IMR-90 (cell line): Measurements from ENCODE around the gene TMPRSS13.

Experiments
- CEBPB ChIP-seq: IDR thresholded peaks from 2 replicates; pipeline ENCODE4 v1.6.1; 2012; ENCODE audit warnings: low read depth, low read length, improper control_type of control experiment
- CHD1 ChIP-seq: IDR thresholded peaks from 2 replicates; pipeline ENCODE4 v1.6.1; 2012; ENCODE audit warnings: low read depth, low read length, improper control_type of control experiment
- CTCF ChIP-seq: conservative IDR thresholded peaks from 2 replicates; pipeline ENCODE4 v1.5.1; 2012; ENCODE audit warnings: mild to moderate bottlenecking, low read depth, low read length, improper control_type of control experiment
- ELK1 ChIP-seq: fragments of 150-350 bp; IDR thresholded peaks from 2 replicates; pipeline ENCODE4 v1.6.1; 2016; ENCODE audit warnings: low read depth, mild to moderate bottlenecking, low read length, moderate library complexity, borderline replicate concordance
- FOS ChIP-seq: fragments of 150-350 bp; IDR thresholded peaks from 2 replicates; pipeline ENCODE4 v1.6.1; 2016; ENCODE audit warnings: low read depth, low read length
- MAZ ChIP-seq: IDR thresholded peaks from 2 replicates; pipeline ENCODE4 v1.6.1; 2012; ENCODE audit warnings: low read depth, mild to moderate bottlenecking, low read length, improper control_type of control experiment, moderate library complexity, borderline replicate concordance
- MXI1 ChIP-seq: IDR thresholded peaks from 2 replicates; pipeline ENCODE4 v1.6.1; 2012; ENCODE audit warnings: low read depth, mild to moderate bottlenecking, low read length, moderate library complexity, borderline replicate concordance
- POLR2A ChIP-seq: IDR thresholded peaks from 2 replicates; pipeline ENCODE4 v1.6.1; 2012; ENCODE audit warnings: mild to moderate bottlenecking, low read depth, low read length
- RAD21 ChIP-seq: IDR thresholded peaks from 2 replicates; pipeline ENCODE4 v1.6.1; 2012; ENCODE audit warnings: low read length, improper control_type of control experiment
- RFX5 ChIP-seq: IDR thresholded peaks from 2 replicates; pipeline ENCODE4 v1.8.0; 2012; ENCODE audit warnings: low read depth, mild to moderate bottlenecking, low read length, moderate library complexity
- USF2 ChIP-seq: fragments of 150-350 bp; IDR thresholded peaks from 2 replicates; pipeline ENCODE4 v1.6.1; 2017; ENCODE audit warnings: mild to moderate bottlenecking, antibody characterized with exemption, low read length, low read depth

- TF ChIP-seq ELK1 (no peak), CEBPB (no peak), POLR2A (no peak), CTCF (no peak), RAD21 (no peak), MAZ (no peak), MXI1 (no peak), CHD1 (no peak), FOS (no peak), RFX5 (no peak), USF2 (no peak)
Observed at GRCh38 chr11:117950301-117950700, 21.1 kb upstream of the TMPRSS13 start.
